ENCODE measurements around the gene RAD51AP2. TPM values are rescaled to one million over a fixed set of nuclear protein-coding genes. Genes with fewer than 3 reads are reported as not detected.

RAD51AP2 gene
- total and polyA plus RNA-seq, 2 of the 8 experiments (the other 6 are each of a cell fraction or from before 2014, with no cell fraction given), result 0.02 to 0.20 TPM

DNA sequence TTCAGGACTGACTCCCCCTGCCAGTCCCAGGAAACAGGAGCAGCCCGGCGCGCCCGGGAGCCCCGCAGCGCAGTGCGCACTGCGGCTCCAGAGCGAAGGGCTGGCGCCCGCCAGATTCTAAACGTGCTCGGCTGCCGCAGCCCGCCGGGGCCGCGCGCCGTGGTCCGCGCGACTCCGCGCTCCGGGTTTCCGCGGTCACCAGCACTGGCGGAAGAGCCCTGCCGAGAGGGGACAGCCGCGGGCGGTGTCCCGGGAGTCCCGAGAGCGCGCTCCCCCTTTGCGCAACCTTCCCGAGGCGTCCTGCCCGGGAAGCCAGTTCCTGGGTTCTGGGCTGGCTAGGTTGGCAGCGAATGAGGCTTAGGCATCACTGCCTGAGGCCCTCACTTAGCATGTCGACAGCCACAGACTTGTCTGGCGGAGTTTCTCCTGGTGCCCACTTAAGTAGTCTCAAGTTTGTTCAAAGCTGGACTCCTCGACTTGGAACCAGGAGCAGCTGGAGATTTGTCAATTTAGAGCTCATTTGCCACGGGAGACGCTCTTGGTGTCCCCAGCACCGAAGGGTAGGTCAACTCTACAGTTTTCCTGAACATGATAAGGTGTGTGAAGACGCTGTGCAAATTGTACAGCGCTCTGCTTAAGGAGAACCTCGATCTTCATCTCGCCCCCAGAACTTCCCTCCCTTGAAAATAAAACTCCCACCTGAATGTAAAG, 20.8 kb upstream of the RAD51AP2 start (continued):
- TF ChIP-seq, protein P1, sequence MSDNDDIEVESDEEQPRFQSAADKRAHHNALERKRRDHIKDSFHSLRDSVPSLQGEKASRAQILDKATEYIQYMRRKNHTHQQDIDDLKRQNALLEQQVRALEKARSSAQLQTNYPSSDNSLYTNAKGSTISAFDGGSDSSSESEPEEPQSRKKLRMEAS (IDR thresholded peaks at IDR 0.05), result peak; percentile 83
- no peak for TF ChIP-seq PHF8 (conservative IDR thresholded peaks at IDR 0.05; ENCODE audit: low read depth, low read length)

All from H1 (cell line).